Astrocyte of the spinal cord (primary cell): Measurements from ENCODE around the gene SUSD4.

Experiments
- DNase-seq: peaks from one replicate; pipeline ENCODE4 v3.0.0; 2011; ENCODE audit warnings: low read depth, low spot score
- H3K4me3 ChIP-seq: 2 replicates; pipeline ENCODE4 v1.5.1; 2011; ENCODE audit warnings: low read depth, mild to moderate bottlenecking, low read length, moderate library complexity
- CTCF ChIP-seq: IDR thresholded peaks from 2 replicates; pipeline ENCODE4 v1.5.1; 2012; ENCODE audit warnings: low read depth, mild to moderate bottlenecking, low read length, inconsistent platforms
- in situ Hi-C: cut with HindIII; loops from 2 replicates; pipeline ENCODE4 v1.10.0; 2017; ENCODE audit warnings: low sequenced_read_pairs

SUSD4 gene

GRCh38 chr1:223198628-223198965 is 165.4 kb downstream of the SUSD4 start:
- no peak overlapping the region for H3K4me3 ChIP-seq
- TF ChIP-seq CTCF, result no peak
- in situ Hi-C loops, result no loop called here
- DNase-seq, result no peak

- in situ Hi-C loops, result no loop called here
- DNase-seq, result no peak
- H3K4me3 ChIP-seq, result no peak overlapping the region
- no peak for TF ChIP-seq CTCF
Measured at GRCh38 chr1:223197923-223198627, 165.9 kb downstream of the SUSD4 start.

GRCh38 chr1:223189903-223190724 is 173.9 kb downstream of the SUSD4 start:
- no peak overlapping the region for H3K4me3 ChIP-seq
- peak; percentile 42 for DNase-seq
- in situ Hi-C loops, result no loop called here
- no peak for TF ChIP-seq CTCF

GRCh38 chr1:223189525-223189902 is 174.5 kb downstream of the SUSD4 start:
- no peak overlapping the region for H3K4me3 ChIP-seq
- in situ Hi-C loops, result no loop called here
- TF ChIP-seq CTCF, result no peak

GRCh38 chr1:223188618-223189356 is 175.2 kb downstream of the SUSD4 start:
- in situ Hi-C loops, result no loop called here
- no peak overlapping the region for H3K4me3 ChIP-seq
- DNase-seq, result no peak
- TF ChIP-seq CTCF, result no peak

More at GRCh38 chr1:223189525-223189902, 174.5 kb downstream of the SUSD4 start:
- DNase-seq, result no peak

- no peak for DNase-seq
- no peak for TF ChIP-seq CTCF
- in situ Hi-C loops, result no loop called here
- H3K4me3 ChIP-seq, result no peak overlapping the region
Measured at GRCh38 chr1:223186800-223187199, 177.2 kb downstream of the SUSD4 start.
